Stomach smooth muscle (tissue), 2 donors: ENCODE results near the gene FHIT.

ENCODE experiments used
- H3K27ac ChIP-seq: one replicate; pipeline ENCODE4 v1.7.0; 2013; ENCODE audit warnings: mild to moderate bottlenecking, low read length, inconsistent platforms
- H3K27me3 ChIP-seq, 2 donors: one replicate each; pipeline ENCODE4 v1.7.0; 2013; ENCODE audit warnings: low read length in 2 of 2; ENCODE audit not compliant: insufficient read depth in 2 of 2, control insufficient read depth in 1 of 2
- H3K36me3 ChIP-seq, 2 donors: one replicate each; pipeline ENCODE4 v1.7.0; 2013; ENCODE audit warnings: low read length in 2 of 2; ENCODE audit not compliant: control insufficient read depth in 2 of 2, insufficient read depth in 2 of 2
- H3K4me1 ChIP-seq: one replicate; pipeline ENCODE4 v1.7.0; 2013; ENCODE audit warnings: low read length; ENCODE audit not compliant: control insufficient read depth, insufficient read depth
- H3K4me3 ChIP-seq, 2 donors: one replicate each; pipeline ENCODE4 v1.7.0; 2013; ENCODE audit warnings: low read length in 2 of 2
- H3K9ac ChIP-seq, 2 donors: one replicate each; pipeline ENCODE4 v1.7.0; 2013; ENCODE audit warnings: low read length in 2 of 2, mild to moderate bottlenecking in 1 of 2
- H3K9me3 ChIP-seq, 2 donors: one replicate each; pipeline ENCODE4 v1.7.0; 2013; ENCODE audit warnings: low read length in 2 of 2; ENCODE audit not compliant: control insufficient read depth in 2 of 2
- donor health status: healthy.
- donor health status: Pancreatic carcinoma.

Gene FHIT

DNA sequence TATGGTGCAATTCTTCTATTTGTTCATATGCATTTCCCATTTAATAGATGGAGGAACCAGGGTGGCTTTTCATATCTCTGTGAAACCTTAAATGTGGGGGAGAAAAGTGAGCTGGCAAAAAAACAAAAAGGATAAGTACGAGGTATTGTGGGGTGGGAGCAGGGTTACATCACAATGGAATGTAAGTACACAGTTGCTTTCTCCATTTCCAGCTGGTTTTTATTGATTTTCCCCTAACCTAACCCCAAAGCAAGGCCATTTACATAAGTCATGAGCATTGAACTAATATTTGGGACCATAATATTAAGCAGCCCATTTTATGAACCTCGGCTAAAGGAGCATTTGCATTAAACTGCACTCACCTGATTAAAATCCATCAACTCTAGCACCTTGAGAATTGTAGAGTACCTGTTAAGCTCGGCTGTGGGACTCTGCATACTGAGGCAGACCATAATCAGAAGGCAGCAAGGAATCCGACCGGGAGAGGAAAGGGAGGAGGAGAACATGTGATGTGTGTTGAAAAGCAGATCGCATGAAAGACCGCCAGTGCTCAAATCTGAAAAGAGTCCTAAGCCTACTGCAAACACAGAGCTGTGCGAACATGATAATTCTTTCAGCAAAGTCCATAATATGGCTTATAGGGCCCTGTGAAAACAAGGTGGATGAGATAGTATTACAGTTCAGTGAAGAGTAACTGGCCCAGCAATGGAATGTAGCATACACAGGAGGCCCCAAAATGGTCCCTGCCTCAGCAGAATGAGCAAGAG, 513.4 kb downstream of the FHIT start:
- H3K27me3 ChIP-seq, result no peaks in the 10 kb centered on the region
- no peak overlapping the region for H3K27ac ChIP-seq
- no peak overlapping the region for H3K4me3 ChIP-seq
- H3K36me3 ChIP-seq, result no peaks in the 10 kb centered on the region
- no peaks in the 10 kb centered on the region for H3K9me3 ChIP-seq
- H3K9ac ChIP-seq, result no peak overlapping the region
- H3K4me1 ChIP-seq, result no peaks in the 10 kb centered on the region

DNA sequence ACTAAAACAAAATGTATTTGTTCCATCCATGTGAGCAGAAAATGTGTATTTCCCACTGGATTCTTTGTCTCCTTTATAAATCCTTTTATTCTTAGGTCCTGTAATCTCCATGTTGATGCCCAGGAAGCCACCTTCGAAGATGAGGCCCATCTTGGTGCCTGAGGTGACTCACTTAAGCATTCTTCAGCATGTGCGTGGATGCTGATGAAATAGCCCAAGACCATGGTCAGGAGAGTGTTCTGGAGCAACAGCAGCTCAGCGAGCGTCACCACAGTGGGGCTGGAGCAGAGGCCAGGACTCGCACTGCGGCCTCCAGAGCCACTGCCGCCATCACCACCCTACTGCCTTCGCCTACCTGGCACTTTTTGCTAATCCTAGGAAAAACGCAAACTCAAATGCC, 520.9 kb downstream of the FHIT start:
- Histone ChIP-seq H3K9me3 (peaks cover 2 to 3% of the 10 kb centered on the region in 2 donors), H3K4me1 (no peaks in the 10 kb centered on the region), H3K9ac (no peak overlapping the region), H3K27ac (no peak overlapping the region), H3K36me3 (no peaks in the 10 kb centered on the region), H3K4me3 (no peak overlapping the region), H3K27me3 (no peaks in the 10 kb centered on the region)

DNA sequence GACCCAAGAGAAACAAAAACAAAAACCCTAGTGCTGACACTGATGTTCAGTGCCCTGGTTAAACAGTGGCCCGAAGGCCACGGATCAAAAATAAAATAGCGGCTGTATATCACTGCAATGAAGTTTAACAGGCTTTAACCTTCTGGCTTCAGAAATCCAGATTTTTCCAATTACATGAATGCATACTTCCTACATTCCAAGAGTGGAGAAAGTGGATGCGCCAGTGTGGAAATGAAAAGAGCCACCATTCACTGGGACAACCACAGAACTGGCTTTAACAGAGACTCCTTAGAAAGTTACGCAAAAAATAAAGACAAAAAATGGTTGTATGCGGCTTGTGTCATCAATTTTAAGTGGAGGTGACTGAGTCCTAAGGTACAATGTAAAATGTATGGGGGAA, 522.2 kb downstream of the FHIT start:
- H3K4me1 ChIP-seq, result no peaks in the 10 kb centered on the region
- H3K9me3 ChIP-seq, result peaks cover 2 to 3% of the 10 kb centered on the region in 2 donors
- no peak overlapping the region for H3K9ac ChIP-seq
- H3K27me3 ChIP-seq, result no peaks in the 10 kb centered on the region
- no peak overlapping the region for H3K27ac ChIP-seq
- H3K36me3 ChIP-seq, result no peaks in the 10 kb centered on the region
- H3K4me3 ChIP-seq, result no peak overlapping the region

DNA sequence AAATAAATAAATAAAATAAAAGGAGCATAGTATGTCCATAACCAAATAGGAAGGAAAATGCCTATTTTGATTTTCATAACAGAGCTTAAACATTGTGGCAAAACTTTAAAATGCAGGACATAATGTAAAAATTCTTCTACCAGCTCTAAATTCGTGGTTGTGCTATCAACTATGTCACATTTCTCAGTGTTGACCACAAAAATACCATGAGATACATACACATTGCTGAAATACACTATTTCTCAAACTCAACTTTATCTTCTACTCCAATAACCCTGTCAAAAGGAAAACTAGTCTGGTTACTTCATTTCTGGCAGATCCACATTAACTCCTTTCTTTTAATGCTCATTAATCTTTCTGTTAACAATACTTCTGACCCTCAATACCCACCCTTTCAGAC, 523.2 kb downstream of the FHIT start:
- Histone ChIP-seq H3K27me3 (no peaks in the 10 kb centered on the region), H3K9me3 (peaks cover 2 to 3% of the 10 kb centered on the region in 2 donors), H3K4me3 (no peak overlapping the region), H3K36me3 (no peaks in the 10 kb centered on the region), H3K27ac (no peak overlapping the region), H3K9ac (no peak overlapping the region), H3K4me1 (no peaks in the 10 kb centered on the region)

DNA sequence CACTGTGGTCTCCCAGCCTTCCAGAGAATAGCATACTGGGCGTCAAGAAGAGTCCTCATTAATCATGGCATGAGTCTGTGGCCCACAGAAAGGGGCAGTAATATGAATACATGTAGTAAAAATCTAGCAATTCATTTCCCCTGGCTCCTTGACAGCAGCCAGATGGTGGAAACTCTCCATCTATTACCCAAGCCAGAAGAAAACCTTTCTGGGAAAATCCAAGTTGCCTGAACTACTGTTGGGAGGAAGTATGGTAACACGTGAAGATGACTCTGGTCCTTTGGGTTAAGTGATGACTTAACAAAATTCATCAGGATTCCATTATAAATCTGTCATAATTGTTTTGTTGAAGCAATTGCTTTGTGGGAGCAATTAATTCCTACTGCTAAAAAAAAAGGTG, 530.5 kb downstream of the FHIT start:
- Histone ChIP-seq H3K4me3 (no peak overlapping the region), H3K9ac (no peak overlapping the region), H3K36me3 (no peaks in the 10 kb centered on the region), H3K27ac (no peak overlapping the region), H3K27me3 (no peaks in the 10 kb centered on the region), H3K9me3 (no peaks in the 10 kb centered on the region), H3K4me1 (no peaks in the 10 kb centered on the region)

DNA sequence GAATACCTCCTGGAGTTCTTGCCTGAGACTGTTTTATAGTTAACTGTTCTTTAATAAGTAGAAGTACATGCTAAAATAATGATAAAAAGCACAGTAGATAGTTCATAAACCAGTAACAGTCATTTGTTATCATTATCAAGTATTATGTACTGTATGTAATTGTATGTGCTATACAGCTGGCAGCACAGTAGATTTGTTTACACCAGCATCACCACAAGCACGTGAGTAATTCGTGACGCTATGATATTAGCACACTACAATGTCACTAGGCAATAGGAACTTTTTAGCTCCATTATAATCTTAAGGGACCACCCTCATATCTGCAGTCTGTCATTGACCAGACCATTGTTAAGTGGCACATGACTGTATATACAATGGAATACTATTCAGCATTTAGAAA, 534.7 kb downstream of the FHIT start:
- Histone ChIP-seq H3K27me3 (no peaks in the 10 kb centered on the region), H3K9me3 (no peaks in the 10 kb centered on the region), H3K4me3 (no peak overlapping the region), H3K9ac (no peak overlapping the region), H3K27ac (no peak overlapping the region), H3K4me1 (no peaks in the 10 kb centered on the region), H3K36me3 (no peaks in the 10 kb centered on the region)

DNA sequence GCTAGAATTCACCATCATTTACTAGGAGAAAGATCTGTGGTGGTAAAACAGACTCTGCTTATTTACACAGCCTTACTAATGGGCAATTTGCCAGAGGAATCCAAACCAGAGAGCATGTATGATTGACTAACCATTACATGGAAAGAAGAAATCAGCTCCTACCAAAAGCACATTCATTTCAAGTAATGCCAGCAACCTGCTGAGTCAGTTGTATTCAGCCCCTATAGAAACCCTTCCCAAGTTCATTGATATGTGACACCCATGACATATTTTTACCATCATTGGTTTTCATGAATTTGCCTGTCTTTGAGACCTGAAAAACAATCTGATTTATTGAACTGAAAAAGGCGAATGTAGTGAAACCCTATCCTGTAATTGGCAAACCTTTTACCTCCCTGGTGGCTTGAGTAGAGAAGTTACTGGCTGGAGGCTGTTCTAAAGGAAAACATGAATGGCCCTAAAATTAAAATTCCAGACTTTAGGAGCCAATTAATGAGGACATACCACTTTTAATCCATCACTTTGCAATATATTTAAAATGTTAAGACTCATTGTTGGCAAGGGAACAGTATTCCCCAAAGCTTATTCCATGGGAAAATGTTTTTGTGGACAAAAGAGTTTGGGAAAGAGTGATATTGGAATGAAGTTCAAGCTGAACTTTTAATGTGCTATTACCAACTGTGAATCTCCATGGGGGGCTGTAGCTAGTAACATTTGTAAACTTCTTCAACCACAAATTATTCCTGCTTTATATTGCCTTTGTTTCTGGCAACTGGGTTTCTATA, 542.9 kb downstream of the FHIT start:
- Histone ChIP-seq H3K27ac (no peak overlapping the region), H3K36me3 (no peaks in the 10 kb centered on the region), H3K4me1 (no peaks in the 10 kb centered on the region), H3K4me3 (no peak overlapping the region), H3K9ac (no peak overlapping the region), H3K27me3 (no peaks in the 10 kb centered on the region), H3K9me3 (no peaks in the 10 kb centered on the region)

DNA sequence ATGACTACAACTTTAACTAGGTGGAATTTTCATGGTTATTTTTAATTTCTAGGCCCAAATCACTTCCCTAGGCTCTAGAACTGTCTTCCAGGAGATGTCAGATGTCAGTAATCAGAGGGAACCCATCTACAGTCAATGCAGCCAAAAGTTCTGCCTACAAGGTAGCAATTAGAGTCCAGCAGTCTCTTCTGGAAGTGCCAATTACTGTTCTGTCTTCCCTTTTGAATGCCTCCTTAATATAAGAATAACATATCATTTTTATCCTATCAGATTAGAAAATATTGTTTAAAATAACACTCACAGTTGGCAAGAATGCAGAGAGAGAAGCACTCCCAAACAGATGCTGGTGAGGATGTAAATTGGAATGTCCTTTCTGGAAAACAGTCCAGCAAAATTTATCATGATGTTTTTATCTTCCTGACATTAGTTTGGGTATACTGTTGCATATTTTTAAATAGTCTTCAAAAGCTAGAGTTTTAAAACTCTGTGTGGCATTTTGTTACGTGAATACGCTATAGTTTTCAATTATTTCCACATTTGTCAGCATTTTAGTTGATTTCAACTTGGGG, 543.7 kb downstream of the FHIT start:
- H3K9ac ChIP-seq, result no peak overlapping the region
- no peaks in the 10 kb centered on the region for H3K4me1 ChIP-seq
- no peaks in the 10 kb centered on the region for H3K9me3 ChIP-seq
- no peak overlapping the region for H3K4me3 ChIP-seq
- H3K27ac ChIP-seq, result no peak overlapping the region
- H3K36me3 ChIP-seq, result no peaks in the 10 kb centered on the region
- no peaks in the 10 kb centered on the region for H3K27me3 ChIP-seq

DNA sequence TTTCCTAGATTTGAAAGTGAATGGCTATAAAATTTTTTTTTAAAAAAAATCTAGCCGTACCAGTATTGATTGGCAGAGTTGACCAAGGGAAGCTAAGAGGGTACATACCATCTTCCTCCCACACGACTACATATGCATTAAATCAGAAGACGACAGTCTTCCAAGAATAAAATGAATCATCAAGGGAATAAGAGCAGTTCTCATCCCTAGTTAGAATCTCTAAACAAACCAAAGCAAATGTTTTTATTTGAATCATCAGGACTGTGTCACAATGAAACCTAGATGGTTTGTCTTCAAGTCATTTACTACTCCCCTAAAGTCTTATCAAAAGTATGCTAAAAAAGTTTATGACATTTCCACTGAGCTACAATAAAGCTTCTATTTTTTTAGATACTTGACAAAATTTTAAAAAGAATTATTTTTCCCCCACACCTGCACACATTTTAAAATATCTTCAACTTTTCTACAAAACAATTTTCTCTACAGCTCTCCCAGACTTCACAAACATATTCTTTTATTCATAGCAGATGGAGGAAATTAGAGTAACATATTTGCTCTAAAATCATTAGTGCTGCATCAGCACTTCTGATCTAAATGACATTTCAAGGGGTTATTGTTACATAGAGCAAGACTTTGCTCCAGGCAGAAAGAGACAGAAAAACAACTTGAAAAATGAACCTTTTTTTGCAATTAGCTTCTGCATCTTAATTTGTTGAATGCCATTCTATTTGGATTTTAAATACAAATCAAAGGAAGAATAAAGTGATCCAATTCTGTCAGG, 547.1 kb downstream of the FHIT start:
- H3K36me3 ChIP-seq, result no peaks in the 10 kb centered on the region
- no peaks in the 10 kb centered on the region for H3K9me3 ChIP-seq
- no peak overlapping the region for H3K9ac ChIP-seq
- H3K4me3 ChIP-seq, result no peak overlapping the region
- no peaks in the 10 kb centered on the region for H3K4me1 ChIP-seq
- no peaks in the 10 kb centered on the region for H3K27me3 ChIP-seq
- H3K27ac ChIP-seq, result no peak overlapping the region

DNA sequence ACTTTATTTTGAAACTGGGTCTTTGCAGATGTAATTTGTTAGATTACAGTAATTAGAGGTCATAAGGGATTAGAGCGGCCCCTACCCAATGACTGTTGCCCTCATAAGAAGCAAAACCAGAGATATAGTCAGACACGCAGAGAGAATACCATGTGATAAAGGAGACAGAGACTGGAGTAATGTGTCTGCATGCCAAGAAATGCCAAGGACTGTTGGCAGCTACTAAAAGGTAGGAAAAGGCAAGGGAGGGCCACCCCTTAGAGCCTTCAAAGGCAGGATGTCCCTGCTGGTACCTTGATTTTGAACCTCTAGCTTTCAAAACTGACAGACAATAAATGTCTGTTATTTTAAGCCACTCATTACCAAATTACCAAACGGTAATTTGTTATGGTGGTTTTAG, 548.2 kb downstream of the FHIT start:
- H3K27me3 ChIP-seq, result no peaks in the 10 kb centered on the region
- H3K4me3 ChIP-seq, result no peak overlapping the region
- H3K4me1 ChIP-seq, result no peaks in the 10 kb centered on the region
- no peak overlapping the region for H3K27ac ChIP-seq
- H3K36me3 ChIP-seq, result no peaks in the 10 kb centered on the region
- H3K9me3 ChIP-seq, result no peaks in the 10 kb centered on the region
- no peak overlapping the region for H3K9ac ChIP-seq
